GM21360 (cell line): ENCODE measurements around the gene EPB41L5.

ENCODE experiments used
- ATAC-seq: cut with Tn5 transposase; IDR thresholded peaks from one replicate; pipeline ENCODE4 v1.9.1; 2021; ENCODE audit warnings: mild to moderate bottlenecking, moderate library complexity; ENCODE audit not compliant: unreplicated experiment

The EPB41L5 gene

GRCh38 chr2:120224256-120224655 lies 211.4 kb downstream of the EPB41L5 start:
- no peak for ATAC-seq

GRCh38 chr2:120224735-120225548 lies 212.1 kb downstream of the EPB41L5 start:
- no peak for ATAC-seq

- ATAC-seq: no peak
Observed at GRCh38 chr2:120225549-120226065, 212.7 kb downstream of the EPB41L5 start.

- ATAC-seq: no peak
Observed at GRCh38 chr2:120226316-120226715, 213.4 kb downstream of the EPB41L5 start.

GRCh38 chr2:120227111-120227991 lies 214.5 kb downstream of the EPB41L5 start:
- no peak for ATAC-seq

GRCh38 chr2:120228503-120228902 lies 215.6 kb downstream of the EPB41L5 start:
- no peak for ATAC-seq
